Measurements from ENCODE around the gene POC1A.

- TF ChIP-seq POLR2AphosphoS5 (IDR thresholded peaks at IDR 0.05) = no peak
- no peak for TF ChIP-seq POLR2A (IDR thresholded peaks at IDR 0.05)
- no peak for TF ChIP-seq CTCF (IDR thresholded peaks at IDR 0.05)
- no peak for TF ChIP-seq EP300 (IDR thresholded peaks at IDR 0.05)
Observed at GRCh38 chr3:52092271-52092660, 62.0 kb downstream of the POC1A start.
